GM19238 (cell line): ENCODE results near the gene CPT1C.

Experiments used
- DNase-seq: peaks from one replicate; pipeline ENCODE4 v3.0.0; 2011; ENCODE audit warnings: low spot score; ENCODE audit not compliant: insufficient read length

The CPT1C gene

DNA sequence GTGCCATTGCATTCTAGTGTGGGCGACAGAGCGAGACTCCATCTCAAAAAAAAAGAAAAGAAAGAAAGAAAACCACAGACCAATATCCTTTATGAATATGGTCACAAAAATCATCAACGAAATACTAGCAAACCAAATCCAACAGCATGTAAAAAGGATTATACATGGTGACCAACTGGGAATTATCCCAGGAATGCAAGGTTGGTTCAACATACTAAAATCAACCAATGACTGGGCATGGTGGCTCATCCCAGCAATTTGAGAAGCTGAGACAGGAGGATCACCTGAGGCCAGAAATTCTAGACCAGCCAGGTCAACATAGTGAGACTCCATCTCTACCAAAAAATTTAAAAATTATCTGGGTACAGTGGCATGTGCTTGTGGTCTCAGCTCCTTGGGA, 65.0 kb downstream of the CPT1C start:
- DNase-seq, result no peak

DNA sequence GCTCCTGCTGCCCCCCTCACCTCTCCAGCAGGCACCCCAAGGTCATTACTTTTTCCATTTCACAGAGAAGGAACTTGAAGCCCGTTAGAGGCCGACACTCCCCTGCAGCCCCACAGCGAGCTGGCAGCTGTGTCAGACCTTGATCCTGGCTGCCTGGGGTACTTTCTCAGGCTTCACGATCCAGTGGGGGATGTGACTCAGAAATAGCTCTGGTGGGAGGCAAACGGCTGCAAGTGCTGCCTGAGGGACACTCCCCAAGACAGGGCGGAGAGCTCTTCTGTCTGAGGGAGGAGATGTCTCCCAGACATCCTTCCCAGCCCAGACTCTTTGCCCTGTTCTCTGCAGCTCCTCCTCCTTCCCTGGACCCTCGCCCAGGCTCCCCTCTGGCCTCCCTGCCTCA, 67.4 kb downstream of the CPT1C start:
- DNase-seq, result no peak

- DNase-seq, result no peak
These were observed 70.3 kb downstream of the CPT1C start for GRCh38 chr19:49761249-49761624.

GRCh38 chr19:49761625-49762311, 70.9 kb downstream of the CPT1C start:
- no peak for DNase-seq

DNA sequence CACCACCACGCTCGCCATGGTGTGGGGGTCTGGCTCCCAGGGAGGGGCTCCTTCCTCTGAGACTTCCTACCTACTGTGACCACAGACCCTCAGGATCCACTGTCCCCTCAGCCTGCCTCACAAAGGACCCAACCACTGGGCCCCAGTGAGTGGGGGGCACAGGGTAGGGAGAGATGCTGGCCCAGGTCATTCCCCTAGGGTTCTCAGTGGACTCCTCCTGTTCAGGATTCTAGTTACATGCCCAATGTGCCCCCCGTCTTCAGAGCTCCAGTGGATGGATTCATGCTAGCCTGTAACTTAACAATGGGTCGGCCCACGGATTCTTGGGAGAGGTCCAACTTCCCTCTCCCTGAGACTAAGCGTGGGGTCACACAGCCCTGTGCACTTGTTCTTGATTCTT, 72.3 kb downstream of the CPT1C start, which contains the start of gene TSKS:
TSKS (minus strand) TSS at position 77 of the 400 bp plus-strand sequence; CDS start at position 18, 59 bp downstream.
- DNase-seq, result no peak
